Stimulated activated naive CD4-positive, alpha-beta T cell treated with Interleukin-2 at 50 U/mL for 16 hours (primary cell): Measurements from ENCODE around the gene ENTREP3.

Experiments
- DNase-seq: peaks from one replicate; lab custom pipeline; 2025; lab: John Stamatoyannopoulos, UW

The ENTREP3 gene

DNA sequence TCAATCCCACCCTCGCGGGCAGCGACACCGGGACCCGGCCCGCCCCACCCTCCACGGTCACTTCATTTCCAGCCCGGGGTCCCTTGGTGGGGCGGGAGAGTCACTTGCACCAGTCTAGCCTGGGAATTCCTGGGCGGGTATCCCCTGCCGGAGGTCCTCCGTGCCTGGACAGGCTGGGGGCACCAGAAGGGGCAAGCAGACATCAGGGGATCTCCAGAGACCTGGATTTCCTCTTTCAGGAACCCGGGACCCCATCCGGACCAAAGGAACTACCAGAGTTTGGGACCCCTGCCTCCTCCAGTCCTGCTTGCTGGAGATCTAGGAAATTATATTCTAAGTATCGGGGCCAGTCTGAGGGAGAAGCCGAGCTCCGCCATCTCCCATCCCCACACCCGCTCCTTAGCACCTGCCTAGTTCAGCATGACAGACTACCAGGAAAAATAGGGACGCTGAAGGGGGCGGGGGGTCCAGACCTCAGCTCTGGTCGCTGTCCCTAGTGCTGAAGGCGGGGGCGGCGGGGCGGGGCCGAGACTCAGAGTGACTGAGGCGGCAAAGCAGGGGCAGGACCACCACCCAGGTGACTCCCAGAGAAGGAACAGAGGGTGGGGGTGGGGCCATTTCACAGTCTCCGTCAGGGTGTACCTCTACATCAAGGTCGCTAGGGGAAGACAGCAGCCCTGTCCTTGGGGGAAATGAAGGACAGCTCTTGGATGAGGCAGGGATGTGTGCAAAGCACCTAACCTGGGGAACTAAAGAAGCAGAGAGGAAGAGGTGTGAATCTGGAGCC, 22.8 kb upstream of the ENTREP3 start:
- DNase-seq: peak; percentile 78

- peak; percentile 93 for DNase-seq
Observed at GRCh38 chr1:155277070-155277901, 22.0 kb upstream of the ENTREP3 start, which contains the start of gene HCN3. HCN3 (plus strand) TSS chr1:155277463; CDS start chr1:155277591, 128 bp downstream.

GRCh38 chr1:155273343-155274245, 18.3 kb upstream of the ENTREP3 start, which contains the start of gene CLK2:
CLK2 (minus strand) TSS chr1:155273504; CDS start chr1:155270977, 2,527 bp downstream.
- peak; percentile 96 for DNase-seq

DNA sequence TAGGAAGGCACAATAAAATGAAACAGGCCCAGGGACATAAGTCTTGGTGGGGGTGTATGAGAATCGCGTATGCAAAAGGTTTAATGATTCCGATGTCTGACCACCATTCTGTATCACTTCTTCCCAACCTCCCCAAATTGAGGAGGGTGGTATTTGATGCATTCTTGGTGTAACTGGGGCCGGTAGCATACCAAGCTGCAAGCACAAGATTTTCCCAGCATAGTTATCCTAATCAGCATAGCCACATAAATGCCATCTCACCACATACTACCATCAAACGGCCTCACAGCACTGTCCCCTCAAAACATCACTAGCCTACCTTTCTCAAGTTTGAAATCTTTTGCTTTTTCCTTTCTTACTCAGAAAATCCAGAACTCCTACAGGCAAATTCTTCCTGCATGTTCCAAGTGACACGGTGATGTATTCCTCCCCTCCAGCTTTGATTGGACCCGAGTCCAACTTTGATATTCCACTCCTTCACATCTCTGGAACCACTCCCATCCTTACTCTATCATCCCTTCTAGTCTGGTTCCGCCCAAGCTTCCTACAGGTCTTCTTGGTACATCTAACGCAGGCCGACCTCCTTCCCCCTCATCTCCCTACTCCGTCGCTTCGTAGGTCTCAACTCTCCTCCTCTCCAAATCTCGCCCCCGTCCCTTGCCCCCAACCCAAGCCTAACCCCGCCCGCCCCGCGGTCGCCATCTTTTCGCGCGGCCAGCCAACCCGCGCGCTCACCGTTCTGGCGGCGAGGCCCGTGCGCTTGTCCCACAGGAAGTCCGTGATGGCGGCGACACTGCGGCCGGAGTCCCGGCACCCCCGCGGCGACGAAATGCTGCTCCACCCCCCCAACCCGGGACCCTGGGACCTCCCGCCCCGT, 17.4 kb upstream of the ENTREP3 start:
- no peak for DNase-seq

- DNase-seq: no peak
Observed at GRCh38 chr1:155269381-155269780, 14.1 kb upstream of the ENTREP3 start.

DNA sequence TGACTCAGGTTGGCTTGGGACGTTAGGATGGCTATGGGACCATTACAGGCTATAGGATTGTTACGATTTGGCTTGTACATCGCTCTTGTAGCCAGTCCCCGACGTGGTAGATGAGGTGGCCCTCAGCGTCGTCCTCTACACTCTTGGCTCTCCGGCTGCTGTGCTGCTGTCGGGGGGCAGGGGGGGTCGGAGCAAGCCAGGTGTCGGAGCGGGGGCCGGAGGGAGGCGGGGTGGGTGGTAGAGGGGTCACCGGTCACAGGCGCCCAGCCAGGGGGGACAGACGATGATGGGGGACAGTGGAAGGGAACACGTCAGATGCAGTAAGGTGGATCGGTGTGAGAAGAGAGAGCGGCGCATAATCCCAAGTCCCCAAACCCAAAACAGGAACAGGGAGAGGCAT, 13.3 kb upstream of the ENTREP3 start:
- no peak for DNase-seq

DNA sequence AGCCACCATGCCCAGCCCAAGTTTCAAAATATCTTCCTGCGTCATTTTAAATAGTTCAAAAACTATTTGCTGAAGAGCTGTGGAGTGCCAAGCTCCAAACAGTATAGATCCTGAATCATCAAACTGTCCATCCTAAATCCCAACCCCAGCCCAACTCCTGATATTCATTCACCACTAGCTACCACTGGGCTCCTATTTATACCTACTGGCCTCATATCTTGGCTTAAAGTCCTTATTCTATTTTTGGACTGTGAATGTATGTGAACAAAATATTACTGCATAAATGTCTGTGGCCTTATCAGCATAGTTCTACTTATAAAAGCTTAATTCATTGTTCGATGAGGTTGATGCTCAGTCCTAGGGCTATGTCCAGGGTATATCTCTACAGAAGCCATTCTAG, 12.1 kb upstream of the ENTREP3 start:
- no peak for DNase-seq

DNA sequence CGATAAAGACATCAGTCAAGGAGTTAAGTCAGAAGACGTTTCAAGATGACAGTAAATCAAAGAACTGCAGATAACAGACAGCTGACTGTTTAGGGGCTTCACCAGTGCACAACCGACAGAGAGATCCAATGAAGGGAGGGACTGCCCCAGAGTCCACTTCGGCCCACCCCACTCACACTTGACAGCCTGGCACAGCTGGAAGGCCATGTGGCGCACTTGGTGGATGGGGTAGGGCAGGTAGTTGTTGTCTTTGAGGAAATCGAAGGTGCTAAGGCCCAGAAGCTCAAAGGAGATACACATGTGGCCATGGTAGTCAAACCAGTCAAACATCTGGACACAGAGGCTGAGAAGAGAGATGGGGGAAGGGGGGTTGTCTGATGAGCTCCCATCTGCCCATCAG, 11.3 kb upstream of the ENTREP3 start:
- DNase-seq: no peak

GRCh38 chr1:155263067-155263466, 7.8 kb upstream of the ENTREP3 start:
- DNase-seq: no peak

- DNase-seq: peak; percentile 89
Observed at GRCh38 chr1:155261852-155262673, 6.8 kb upstream of the ENTREP3 start, which contains the start of gene SCAMP3. SCAMP3 (minus strand) TSS chr1:155262360; CDS start chr1:155262151, 209 bp downstream.

- DNase-seq: peak; percentile 12
Observed at GRCh38 chr1:155261493-155261851, 6.2 kb upstream of the ENTREP3 start.

DNA sequence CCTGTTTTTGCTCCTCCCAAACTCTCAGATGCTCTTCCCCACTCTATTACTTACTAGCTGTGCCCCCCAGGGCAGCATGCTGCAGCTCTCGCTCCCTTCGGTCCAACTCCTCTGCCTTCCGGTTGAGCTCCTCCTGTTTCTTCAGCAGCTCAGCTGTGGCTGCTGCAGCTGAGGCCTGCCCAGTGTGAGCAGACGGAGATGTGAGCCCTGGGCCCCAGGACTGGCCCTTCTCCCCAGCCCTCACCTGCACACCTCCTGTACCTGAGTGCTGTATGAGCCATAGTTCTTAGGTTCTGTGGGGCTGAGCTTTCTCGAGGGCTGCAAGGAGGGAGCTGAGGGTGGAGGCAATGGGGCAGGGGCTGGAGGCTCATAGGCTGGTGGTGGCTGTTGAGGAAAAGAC, 5.0 kb upstream of the ENTREP3 start:
- DNase-seq: no peak

DNA sequence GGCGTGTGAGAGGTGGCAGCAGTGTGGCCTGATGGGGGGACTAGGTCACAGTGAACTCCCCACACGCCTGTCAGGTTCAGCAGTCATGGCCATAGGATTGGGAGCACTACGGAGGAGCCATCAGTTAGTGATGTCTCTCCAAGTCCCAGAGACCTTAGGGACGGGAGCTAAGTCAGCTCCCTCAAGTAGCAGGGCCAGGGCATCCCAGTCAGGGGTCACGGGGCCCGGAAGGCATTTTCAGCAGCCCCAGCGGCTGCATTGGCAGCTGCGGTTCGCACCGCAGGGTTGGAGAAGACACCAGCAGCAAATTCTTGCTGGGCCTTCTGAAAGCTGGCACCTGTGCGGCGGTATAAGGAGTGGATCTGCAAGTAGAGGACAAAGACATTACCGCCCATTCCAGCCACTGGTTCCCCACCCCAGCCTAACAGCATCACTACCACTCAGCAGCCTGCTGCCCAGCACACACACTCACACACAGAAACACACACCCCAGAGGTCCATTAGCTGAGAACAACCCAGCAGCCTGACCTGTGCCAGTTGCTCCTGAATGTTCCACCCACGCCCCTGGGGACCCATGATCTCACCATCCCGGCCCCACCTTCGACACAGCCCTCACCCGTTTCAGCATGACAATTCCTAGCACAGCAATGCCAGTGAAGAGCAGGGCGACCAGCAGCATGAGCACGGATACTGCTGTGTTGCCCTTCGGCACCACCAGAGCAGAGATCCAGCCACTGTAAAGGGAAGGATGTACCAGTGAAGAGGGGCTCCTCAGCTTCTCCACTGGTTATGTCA, 972 bp upstream of the ENTREP3 start:
- DNase-seq: no peak

GRCh38 chr1:155254714-155255242, 505 bp downstream of the ENTREP3 start:
- DNase-seq: no peak

GRCh38 chr1:155254228-155254713, 1.0 kb downstream of the ENTREP3 start:
- DNase-seq: no peak

DNA sequence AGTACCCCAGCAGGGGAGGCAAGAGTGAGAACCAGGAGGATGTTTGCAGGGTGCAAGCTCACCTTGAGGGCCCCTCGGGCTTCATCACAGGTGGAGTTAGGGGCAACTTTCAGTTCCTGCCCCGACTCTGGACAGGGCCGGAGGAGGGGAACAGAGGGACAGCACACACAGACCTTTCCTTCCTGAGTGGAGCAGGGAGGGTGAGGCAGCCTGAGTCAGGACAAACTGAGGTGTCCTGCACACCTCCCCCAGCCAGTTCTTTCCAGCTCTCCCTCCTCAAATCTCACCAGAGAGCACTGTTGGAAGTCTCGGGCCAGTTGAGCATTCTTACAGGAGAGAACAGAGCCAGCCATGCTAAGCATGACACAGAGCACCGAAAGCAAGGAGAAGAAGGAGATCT, 1.5 kb downstream of the ENTREP3 start:
- DNase-seq: no peak

DNA sequence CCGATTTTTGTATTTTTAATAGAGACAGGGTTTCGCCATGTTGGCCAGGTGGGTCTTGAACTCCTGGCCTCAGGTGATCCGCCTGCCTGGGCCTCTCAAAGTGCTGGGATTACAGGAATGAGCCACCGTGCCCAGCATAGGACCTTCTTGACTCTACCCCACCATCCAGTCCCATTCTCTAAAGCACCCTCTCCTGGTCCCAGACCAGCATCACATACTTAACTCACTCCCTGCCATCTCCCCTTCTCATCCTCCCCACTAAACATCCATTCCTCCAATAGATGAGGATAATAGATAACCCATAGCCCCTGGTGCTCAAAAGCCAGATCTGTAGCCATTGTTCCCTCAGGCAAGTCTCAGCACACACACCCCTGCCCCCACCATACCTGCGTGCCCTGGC, 2.1 kb downstream of the ENTREP3 start:
- DNase-seq: no peak

DNA sequence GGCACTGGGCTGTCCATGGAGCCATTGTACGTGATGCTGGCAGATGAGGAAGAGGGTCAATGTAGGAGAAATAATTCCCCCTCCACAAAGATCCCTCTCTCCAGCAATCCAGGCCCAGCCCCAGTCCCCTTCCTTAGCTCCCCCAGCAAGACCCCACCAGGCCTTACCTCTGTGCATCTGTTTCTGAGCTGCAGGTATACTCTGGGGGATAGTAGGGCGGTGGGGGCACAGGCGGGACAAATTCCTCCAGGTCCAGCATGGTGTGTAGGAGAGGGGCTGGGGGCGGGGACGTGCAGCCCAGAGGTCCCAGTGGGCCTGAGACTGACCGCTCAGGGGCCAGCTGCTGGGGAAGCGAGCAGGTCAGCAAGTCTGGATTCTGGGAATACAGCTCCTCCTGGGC, 3.7 kb downstream of the ENTREP3 start:
- DNase-seq: no peak
